MG63 (cell line): ENCODE data around the gene LGALS3BP. TPM values are rescaled to one million over a fixed set of nuclear protein-coding genes. Genes with fewer than 3 reads are reported as not detected.
A peak's percentile ranks its signal among the peaks of the same experiment; 100 is the strongest.

Experiments
- DNase-seq: peaks from one replicate; pipeline ENCODE4 v3.0.0-alpha.2; 2020
- H3K27me3 ChIP-seq: fragments of 250-450 bp; sonication (Bioruptor Pico); 2 replicates; pipeline ENCODE4 v1.5.1; 2020; ENCODE audit warnings: mild to moderate bottlenecking, moderate library complexity
- H3K36me3 ChIP-seq: fragments of 250-450 bp; sonication (Bioruptor Pico); 2 replicates; pipeline ENCODE4 v1.5.1; 2020; ENCODE audit warnings: mild to moderate bottlenecking, moderate library complexity
- H3K4me3 ChIP-seq: fragments of 250-450 bp; sonication (Bioruptor Pico); 2 replicates; pipeline ENCODE4 v1.5.1; 2020; ENCODE audit warnings: mild to moderate bottlenecking, moderate library complexity
- H3K9me3 ChIP-seq: fragments of 250-450 bp; sonication (Bioruptor Pico); 2 replicates; pipeline ENCODE4 v1.5.1; 2020; ENCODE audit warnings: mild to moderate bottlenecking, moderate library complexity
- total RNA-seq: library from RNA; depleted of rRNA; stranded (reverse); fragments of >200 nt; shearing (Covaris generic); gene quantifications from 2 replicates; pipeline ENCODE4 v1.2.3, GENCODE V29; 2014; ENCODE audit warnings: low replicate concordance

The LGALS3BP gene
- total RNA-seq, 1 experiment from 2014 or later, result 434 TPM

GRCh38 chr17:78977997-78978973 lies 1.4 kb downstream of the LGALS3BP start:
- Histone ChIP-seq H3K27me3 (no peaks in the 10 kb centered on the region), H3K36me3 (peaks cover 44% of the 10 kb centered on the region), H3K9me3 (no peaks in the 10 kb centered on the region), H3K4me3 (peak overlapping the region; percentile 63)
- no peak for DNase-seq

GRCh38 chr17:78977681-78977943 lies 2.1 kb downstream of the LGALS3BP start:
- Histone ChIP-seq H3K9me3 (no peaks in the 10 kb centered on the region), H3K4me3 (no peak overlapping the region), H3K36me3 (peaks cover 44% of the 10 kb centered on the region), H3K27me3 (no peaks in the 10 kb centered on the region)
- no peak for DNase-seq

GRCh38 chr17:78976907-78977680 lies 2.6 kb downstream of the LGALS3BP start:
- DNase-seq, result no peak
- Histone ChIP-seq H3K27me3 (no peaks in the 10 kb centered on the region), H3K4me3 (no peak overlapping the region), H3K36me3 (peaks cover 47% of the 10 kb centered on the region), H3K9me3 (no peaks in the 10 kb centered on the region)

- DNase-seq, result no peak
Observed at GRCh38 chr17:78974635-78975591, 4.8 kb downstream of the LGALS3BP start.

GRCh38 chr17:78973792-78974520 lies 5.8 kb downstream of the LGALS3BP start:
- H3K36me3 ChIP-seq, result peaks cover 79% of the 10 kb centered on the region
- DNase-seq, result no peak
- no peaks in the 10 kb centered on the region for H3K27me3 ChIP-seq
- no peaks in the 10 kb centered on the region for H3K9me3 ChIP-seq
- no peak overlapping the region for H3K4me3 ChIP-seq

More at GRCh38 chr17:78974635-78975591, 4.8 kb downstream of the LGALS3BP start:
- Histone ChIP-seq H3K27me3 (no peaks in the 10 kb centered on the region), H3K9me3 (no peaks in the 10 kb centered on the region), H3K36me3 (peaks cover 69% of the 10 kb centered on the region), H3K4me3 (no peak overlapping the region)

GRCh38 chr17:78973196-78973595 lies 6.5 kb downstream of the LGALS3BP start:
- no peak overlapping the region for H3K4me3 ChIP-seq
- H3K36me3 ChIP-seq, result peaks cover 82% of the 10 kb centered on the region
- no peaks in the 10 kb centered on the region for H3K27me3 ChIP-seq
- H3K9me3 ChIP-seq, result no peaks in the 10 kb centered on the region
- DNase-seq, result no peak

- Histone ChIP-seq H3K4me3 (no peak overlapping the region), H3K27me3 (no peaks in the 10 kb centered on the region), H3K9me3 (no peaks in the 10 kb centered on the region), H3K36me3 (peaks cover 80% of the 10 kb centered on the region)
- no peak for DNase-seq
Observed at GRCh38 chr17:78972507-78973105, 7.1 kb downstream of the LGALS3BP start.

GRCh38 chr17:78971756-78972506 lies 7.8 kb downstream of the LGALS3BP start:
- no peak for DNase-seq
- Histone ChIP-seq H3K4me3 (no peak overlapping the region), H3K9me3 (no peaks in the 10 kb centered on the region), H3K36me3 (peaks cover 73% of the 10 kb centered on the region), H3K27me3 (no peaks in the 10 kb centered on the region)

GRCh38 chr17:78970834-78971755 lies 8.6 kb downstream of the LGALS3BP start:
- Histone ChIP-seq H3K36me3 (peaks cover 64% of the 10 kb centered on the region), H3K27me3 (no peaks in the 10 kb centered on the region), H3K4me3 (no peak overlapping the region), H3K9me3 (no peaks in the 10 kb centered on the region)
- DNase-seq, result peak; percentile 58

GRCh38 chr17:78969865-78970264 lies 9.9 kb downstream of the LGALS3BP start:
- no peak for DNase-seq
- Histone ChIP-seq H3K4me3 (no peak overlapping the region), H3K9me3 (no peaks in the 10 kb centered on the region), H3K36me3 (peaks cover 55% of the 10 kb centered on the region), H3K27me3 (no peaks in the 10 kb centered on the region)

- Histone ChIP-seq H3K27me3 (no peaks in the 10 kb centered on the region), H3K36me3 (peaks cover 46% of the 10 kb centered on the region)
- no peak for DNase-seq
Observed at GRCh38 chr17:78967782-78968362, 11.9 kb downstream of the LGALS3BP start.

GRCh38 chr17:78966910-78967600 lies 12.7 kb downstream of the LGALS3BP start:
- no peak overlapping the region for H3K4me3 ChIP-seq
- no peaks in the 10 kb centered on the region for H3K27me3 ChIP-seq
- H3K36me3 ChIP-seq, result peaks cover 42% of the 10 kb centered on the region
- no peak for DNase-seq
- H3K9me3 ChIP-seq, result no peaks in the 10 kb centered on the region

More at GRCh38 chr17:78967782-78968362, 11.9 kb downstream of the LGALS3BP start:
- H3K9me3 ChIP-seq, result no peaks in the 10 kb centered on the region
- no peak overlapping the region for H3K4me3 ChIP-seq

- no peak for DNase-seq
- Histone ChIP-seq H3K4me3 (no peak overlapping the region), H3K36me3 (peaks cover 35% of the 10 kb centered on the region)
Observed at GRCh38 chr17:78966123-78966813, 13.5 kb downstream of the LGALS3BP start.

More at GRCh38 chr17:78966123-78966813, 13.5 kb downstream of the LGALS3BP start:
- Histone ChIP-seq H3K27me3 (no peaks in the 10 kb centered on the region), H3K9me3 (no peaks in the 10 kb centered on the region)
